HL-60 (cell line): Measurements from ENCODE around the gene OR52E4.

Experiments used
- POLR2AphosphoS5 ChIP-seq: IDR thresholded peaks from 2 replicates; pipeline ENCODE4 v1.6.1; 2012; ENCODE audit warnings: low read depth
- REST ChIP-seq: IDR thresholded peaks from 2 replicates; pipeline ENCODE4 v1.6.1; 2012; ENCODE audit warnings: low read depth; ENCODE audit not compliant: insufficient replicate concordance
- SPI1 ChIP-seq: IDR thresholded peaks from 2 replicates; pipeline ENCODE4 v1.6.1; 2012; ENCODE audit warnings: low read depth, mild to moderate bottlenecking, borderline replicate concordance
- TF ChIP-seq, protein P1 (sequence below): IDR thresholded peaks from one replicate; pipeline ENCODE4 v1.5.1; 2011; ENCODE audit warnings: low read length, control low read depth, inconsistent platforms; ENCODE audit not compliant: insufficient read depth

GRCh38 chr11:5931061-5931460, 50.6 kb downstream of the OR52E4 start:
- TF ChIP-seq, protein P1, sequence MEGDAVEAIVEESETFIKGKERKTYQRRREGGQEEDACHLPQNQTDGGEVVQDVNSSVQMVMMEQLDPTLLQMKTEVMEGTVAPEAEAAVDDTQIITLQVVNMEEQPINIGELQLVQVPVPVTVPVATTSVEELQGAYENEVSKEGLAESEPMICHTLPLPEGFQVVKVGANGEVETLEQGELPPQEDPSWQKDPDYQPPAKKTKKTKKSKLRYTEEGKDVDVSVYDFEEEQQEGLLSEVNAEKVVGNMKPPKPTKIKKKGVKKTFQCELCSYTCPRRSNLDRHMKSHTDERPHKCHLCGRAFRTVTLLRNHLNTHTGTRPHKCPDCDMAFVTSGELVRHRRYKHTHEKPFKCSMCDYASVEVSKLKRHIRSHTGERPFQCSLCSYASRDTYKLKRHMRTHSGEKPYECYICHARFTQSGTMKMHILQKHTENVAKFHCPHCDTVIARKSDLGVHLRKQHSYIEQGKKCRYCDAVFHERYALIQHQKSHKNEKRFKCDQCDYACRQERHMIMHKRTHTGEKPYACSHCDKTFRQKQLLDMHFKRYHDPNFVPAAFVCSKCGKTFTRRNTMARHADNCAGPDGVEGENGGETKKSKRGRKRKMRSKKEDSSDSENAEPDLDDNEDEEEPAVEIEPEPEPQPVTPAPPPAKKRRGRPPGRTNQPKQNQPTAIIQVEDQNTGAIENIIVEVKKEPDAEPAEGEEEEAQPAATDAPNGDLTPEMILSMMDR = no peak
- TF ChIP-seq POLR2AphosphoS5 = no peak
- TF ChIP-seq REST = no peak
- no peak for TF ChIP-seq SPI1
